ENCODE results near the gene GDF9. TPM values are rescaled to one million over a fixed set of nuclear protein-coding genes. Genes with fewer than 3 reads are reported as not detected.
"Not testable (repeated sequence)": the region's sequence is repeated elsewhere in the genome, so short reads cannot be mapped to it uniquely, and the experiment has no call there.

The GDF9 gene
- total RNA-seq, 1 donor from 2014 or later, result 0.88 TPM

- no peak overlapping the region for H3K4me3 ChIP-seq (ENCODE audit: low read depth, low read length)
- TF ChIP-seq CTCF (IDR thresholded peaks at IDR 0.05; ENCODE audit: insufficient read depth, low read length, poor library complexity, severe bottlenecking), result no peak
- no peaks in the 10 kb centered on the region for H3K27me3 ChIP-seq (ENCODE audit: control insufficient read depth, insufficient read depth, low read length)
- DNase-seq (ENCODE audit: low read depth), result no peak
- H3K36me3 ChIP-seq (ENCODE audit: control insufficient read depth, insufficient read depth, low read length), result no peaks in the 10 kb centered on the region
These were observed 5.5 kb downstream of the GDF9 start for GRCh38 chr5:132860742-132861141.

- no peak for TF ChIP-seq CTCF (IDR thresholded peaks at IDR 0.05; ENCODE audit: insufficient read depth, low read length, poor library complexity, severe bottlenecking)
- Histone ChIP-seq H3K4me3 (ENCODE audit: low read depth, low read length) (no peak overlapping the region), H3K27me3 (ENCODE audit: control insufficient read depth, insufficient read depth, low read length) (no peaks in the 10 kb centered on the region), H3K36me3 (ENCODE audit: control insufficient read depth, insufficient read depth, low read length) (no peaks in the 10 kb centered on the region)
- DNase-seq (ENCODE audit: low read depth), result no peak
These were observed 6.3 kb downstream of the GDF9 start for GRCh38 chr5:132859889-132860437.

- Histone ChIP-seq H3K27me3 (ENCODE audit: control insufficient read depth, insufficient read depth, low read length) (no peaks in the 10 kb centered on the region), H3K36me3 (ENCODE audit: control insufficient read depth, insufficient read depth, low read length) (no peaks in the 10 kb centered on the region), H3K4me3 (ENCODE audit: low read depth, low read length) (no peak overlapping the region)
- TF ChIP-seq CTCF (IDR thresholded peaks at IDR 0.05; ENCODE audit: insufficient read depth, low read length, poor library complexity, severe bottlenecking), result no peak
- no peak for DNase-seq (ENCODE audit: low read depth)
These were observed 10.3 kb downstream of the GDF9 start for GRCh38 chr5:132856011-132856410.

GRCh38 chr5:132854992-132855391 lies 11.3 kb downstream of the GDF9 start:
- not testable (repeated sequence) for H3K27me3 ChIP-seq (ENCODE audit: control insufficient read depth, insufficient read depth, low read length); H3K4me3 ChIP-seq (ENCODE audit: low read depth, low read length); DNase-seq (ENCODE audit: low read depth); H3K36me3 ChIP-seq (ENCODE audit: control insufficient read depth, insufficient read depth, low read length)

- no peak for TF ChIP-seq CTCF (IDR thresholded peaks at IDR 0.05; ENCODE audit: insufficient read depth, low read length, poor library complexity, severe bottlenecking)
- Histone ChIP-seq H3K36me3 (ENCODE audit: control insufficient read depth, insufficient read depth, low read length) (no peaks in the 10 kb centered on the region), H3K27me3 (ENCODE audit: control insufficient read depth, insufficient read depth, low read length) (no peaks in the 10 kb centered on the region), H3K4me3 (ENCODE audit: low read depth, low read length) (no peak overlapping the region)
- no peak for DNase-seq (ENCODE audit: low read depth)
These were observed 12.0 kb downstream of the GDF9 start for GRCh38 chr5:132854301-132854700.

GRCh38 chr5:132853790-132854189 lies 12.5 kb downstream of the GDF9 start:
- TF ChIP-seq CTCF (IDR thresholded peaks at IDR 0.05; ENCODE audit: insufficient read depth, low read length, poor library complexity, severe bottlenecking), result no peak
- Histone ChIP-seq H3K27me3 (ENCODE audit: control insufficient read depth, insufficient read depth, low read length) (no peaks in the 10 kb centered on the region), H3K36me3 (ENCODE audit: control insufficient read depth, insufficient read depth, low read length) (no peaks in the 10 kb centered on the region), H3K4me3 (ENCODE audit: low read depth, low read length) (no peak overlapping the region)
- DNase-seq (ENCODE audit: low read depth), result no peak
